ENCODE measurements around the gene CMIP.

GRCh38 chr16:81698310-81698641 is 253.7 kb downstream of the CMIP start:
- TF ChIP-seq, protein P1, sequence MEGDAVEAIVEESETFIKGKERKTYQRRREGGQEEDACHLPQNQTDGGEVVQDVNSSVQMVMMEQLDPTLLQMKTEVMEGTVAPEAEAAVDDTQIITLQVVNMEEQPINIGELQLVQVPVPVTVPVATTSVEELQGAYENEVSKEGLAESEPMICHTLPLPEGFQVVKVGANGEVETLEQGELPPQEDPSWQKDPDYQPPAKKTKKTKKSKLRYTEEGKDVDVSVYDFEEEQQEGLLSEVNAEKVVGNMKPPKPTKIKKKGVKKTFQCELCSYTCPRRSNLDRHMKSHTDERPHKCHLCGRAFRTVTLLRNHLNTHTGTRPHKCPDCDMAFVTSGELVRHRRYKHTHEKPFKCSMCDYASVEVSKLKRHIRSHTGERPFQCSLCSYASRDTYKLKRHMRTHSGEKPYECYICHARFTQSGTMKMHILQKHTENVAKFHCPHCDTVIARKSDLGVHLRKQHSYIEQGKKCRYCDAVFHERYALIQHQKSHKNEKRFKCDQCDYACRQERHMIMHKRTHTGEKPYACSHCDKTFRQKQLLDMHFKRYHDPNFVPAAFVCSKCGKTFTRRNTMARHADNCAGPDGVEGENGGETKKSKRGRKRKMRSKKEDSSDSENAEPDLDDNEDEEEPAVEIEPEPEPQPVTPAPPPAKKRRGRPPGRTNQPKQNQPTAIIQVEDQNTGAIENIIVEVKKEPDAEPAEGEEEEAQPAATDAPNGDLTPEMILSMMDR (IDR thresholded peaks at IDR 0.05; ENCODE audit: borderline replicate concordance, extremely low read depth, low read length, poor library complexity, severe bottlenecking): no peak
- TF ChIP-seq EZH2 (IDR thresholded peaks at IDR 0.05; ENCODE audit: borderline replicate concordance, low read depth, low read length, severe bottlenecking): no peak
